ENCODE data around the gene TBC1D9. TPM values are rescaled to one million over a fixed set of nuclear protein-coding genes. Genes with fewer than 3 reads are reported as not detected.

Gene TBC1D9
- total RNA-seq, 1 experiment from 2014 or later: 0.70 TPM

GRCh38 chr4:140684314-140684713, 71.9 kb downstream of the TBC1D9 start:
- TF ChIP-seq NR1H2 (CRISPR knock-in tag; IDR thresholded peaks at IDR 0.05) (no peak), TP53 (CRISPR knock-in tag; IDR thresholded peaks at IDR 0.05) (no peak), ZBTB21 (CRISPR knock-in tag; IDR thresholded peaks at IDR 0.05; ENCODE audit: borderline replicate concordance) (no peak), SOX15 (CRISPR knock-in tag; IDR thresholded peaks at IDR 0.05) (no peak), TEAD4 (CRISPR knock-in tag; IDR thresholded peaks at IDR 0.05) (no peak), ZSCAN18 (CRISPR knock-in tag; IDR thresholded peaks at IDR 0.05) (no peak), ATF2 (CRISPR knock-in tag; IDR thresholded peaks at IDR 0.05; ENCODE audit: borderline replicate concordance, low read depth) (no peak), SMAD3 (CRISPR knock-in tag; IDR thresholded peaks at IDR 0.05; ENCODE audit: borderline replicate concordance) (no peak), E2F4 (CRISPR knock-in tag; IDR thresholded peaks at IDR 0.05; ENCODE audit: borderline replicate concordance, low read depth) (no peak), ETV6 (CRISPR knock-in tag; IDR thresholded peaks at IDR 0.05) (no peak), CTCF (IDR thresholded peaks at IDR 0.05) (no peak), NFYB (CRISPR knock-in tag; conservative IDR thresholded peaks at IDR 0.05; ENCODE audit: low read depth) (no peak)
- TF ChIP-seq, protein P1, sequence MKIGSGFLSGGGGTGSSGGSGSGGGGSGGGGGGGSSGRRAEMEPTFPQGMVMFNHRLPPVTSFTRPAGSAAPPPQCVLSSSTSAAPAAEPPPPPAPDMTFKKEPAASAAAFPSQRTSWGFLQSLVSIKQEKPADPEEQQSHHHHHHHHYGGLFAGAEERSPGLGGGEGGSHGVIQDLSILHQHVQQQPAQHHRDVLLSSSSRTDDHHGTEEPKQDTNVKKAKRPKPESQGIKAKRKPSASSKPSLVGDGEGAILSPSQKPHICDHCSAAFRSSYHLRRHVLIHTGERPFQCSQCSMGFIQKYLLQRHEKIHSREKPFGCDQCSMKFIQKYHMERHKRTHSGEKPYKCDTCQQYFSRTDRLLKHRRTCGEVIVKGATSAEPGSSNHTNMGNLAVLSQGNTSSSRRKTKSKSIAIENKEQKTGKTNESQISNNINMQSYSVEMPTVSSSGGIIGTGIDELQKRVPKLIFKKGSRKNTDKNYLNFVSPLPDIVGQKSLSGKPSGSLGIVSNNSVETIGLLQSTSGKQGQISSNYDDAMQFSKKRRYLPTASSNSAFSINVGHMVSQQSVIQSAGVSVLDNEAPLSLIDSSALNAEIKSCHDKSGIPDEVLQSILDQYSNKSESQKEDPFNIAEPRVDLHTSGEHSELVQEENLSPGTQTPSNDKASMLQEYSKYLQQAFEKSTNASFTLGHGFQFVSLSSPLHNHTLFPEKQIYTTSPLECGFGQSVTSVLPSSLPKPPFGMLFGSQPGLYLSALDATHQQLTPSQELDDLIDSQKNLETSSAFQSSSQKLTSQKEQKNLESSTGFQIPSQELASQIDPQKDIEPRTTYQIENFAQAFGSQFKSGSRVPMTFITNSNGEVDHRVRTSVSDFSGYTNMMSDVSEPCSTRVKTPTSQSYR (CRISPR knock-in tag; IDR thresholded peaks at IDR 0.05): no peak
- Mint-ChIP-seq H3K4me1 (peaks cover 5% of the 10 kb centered on the region), H3K4me3 (no peak overlapping the region), H3K9me3 (no peaks in the 10 kb centered on the region), H3K27me3 (ENCODE audit: low read depth) (peaks cover 27% of the 10 kb centered on the region), H3K27ac (no peak overlapping the region), H3K36me3 (no peaks in the 10 kb centered on the region)
- ATAC-seq (no peak), DNase-seq (ENCODE audit: low spot score) (no peak)
- ChIA-PET POLR2A (no interaction called here), CTCF (no interaction called here)

DNA sequence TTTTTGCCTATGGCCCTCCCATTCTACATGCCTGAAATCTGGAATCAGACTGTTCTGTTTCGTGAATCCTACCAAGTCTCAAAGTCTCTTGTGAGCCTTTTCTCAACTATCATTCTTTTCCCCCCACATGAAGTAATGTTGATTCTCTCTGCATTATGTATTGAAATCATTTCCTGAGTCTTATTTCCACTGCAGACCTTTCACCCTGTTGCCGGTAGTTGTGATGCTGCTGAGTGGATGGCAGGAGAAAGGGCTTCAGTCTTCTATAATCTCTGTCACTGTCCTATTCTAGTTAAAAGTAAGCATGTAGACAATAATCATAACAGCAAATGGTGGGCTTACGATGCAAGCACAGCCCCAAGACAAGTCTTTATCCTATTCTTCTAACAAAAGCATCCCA, 75.0 kb downstream of the TBC1D9 start:
- Mint-ChIP-seq H3K27me3 (ENCODE audit: low read depth) (peaks cover 2% of the 10 kb centered on the region), H3K27ac (no peak overlapping the region), H3K4me3 (no peak overlapping the region), H3K36me3 (no peaks in the 10 kb centered on the region), H3K9me3 (no peaks in the 10 kb centered on the region), H3K4me1 (no peaks in the 10 kb centered on the region)
- TF ChIP-seq, protein P2, sequence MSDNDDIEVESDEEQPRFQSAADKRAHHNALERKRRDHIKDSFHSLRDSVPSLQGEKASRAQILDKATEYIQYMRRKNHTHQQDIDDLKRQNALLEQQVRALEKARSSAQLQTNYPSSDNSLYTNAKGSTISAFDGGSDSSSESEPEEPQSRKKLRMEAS (CRISPR knock-in tag; IDR thresholded peaks at IDR 0.05): no peak
- no peak for TF ChIP-seq FOXK1 (CRISPR knock-in tag; IDR thresholded peaks at IDR 0.05)
- no peak for TF ChIP-seq FOXP1 (CRISPR knock-in tag; IDR thresholded peaks at IDR 0.05; ENCODE audit: borderline replicate concordance)
- no peak for TF ChIP-seq E2F4 (CRISPR knock-in tag; IDR thresholded peaks at IDR 0.05; ENCODE audit: borderline replicate concordance, low read depth)
- TF ChIP-seq, protein P3, sequence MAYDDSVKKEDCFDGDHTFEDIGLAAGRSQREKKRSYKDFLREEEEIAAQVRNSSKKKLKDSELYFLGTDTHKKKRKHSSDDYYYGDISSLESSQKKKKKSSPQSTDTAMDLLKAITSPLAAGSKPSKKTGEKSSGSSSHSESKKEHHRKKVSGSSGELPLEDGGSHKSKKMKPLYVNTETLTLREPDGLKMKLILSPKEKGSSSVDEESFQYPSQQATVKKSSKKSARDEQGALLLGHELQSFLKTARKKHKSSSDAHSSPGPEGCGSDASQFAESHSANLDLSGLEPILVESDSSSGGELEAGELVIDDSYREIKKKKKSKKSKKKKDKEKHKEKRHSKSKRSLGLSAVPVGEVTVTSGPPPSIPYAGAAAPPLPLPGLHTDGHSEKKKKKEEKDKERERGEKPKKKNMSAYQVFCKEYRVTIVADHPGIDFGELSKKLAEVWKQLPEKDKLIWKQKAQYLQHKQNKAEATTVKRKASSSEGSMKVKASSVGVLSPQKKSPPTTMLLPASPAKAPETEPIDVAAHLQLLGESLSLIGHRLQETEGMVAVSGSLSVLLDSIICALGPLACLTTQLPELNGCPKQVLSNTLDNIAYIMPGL (CRISPR knock-in tag; IDR thresholded peaks at IDR 0.05): no peak
- TF ChIP-seq ZNF416 (CRISPR knock-in tag; IDR thresholded peaks at IDR 0.05): no peak
- TF ChIP-seq FOXJ3 (CRISPR knock-in tag; IDR thresholded peaks at IDR 0.05; ENCODE audit: borderline replicate concordance): no peak
- no peak for TF ChIP-seq OVOL2 (CRISPR knock-in tag; IDR thresholded peaks at IDR 0.05; ENCODE audit: borderline replicate concordance)
- CTCF ChIA-PET: no interaction called here
- ATAC-seq: no peak
- POLR2A ChIA-PET: no interaction called here
- DNase-seq (ENCODE audit: low spot score): no peak

Measured in WTC11 (cell line).